Amniotic stem cell (primary cell): ENCODE data around the gene PROX1.

Source experiments
- DNase-seq: peaks from one replicate; lab custom pipeline; 2025; lab: John Stamatoyannopoulos, UW

The PROX1 gene

DNA sequence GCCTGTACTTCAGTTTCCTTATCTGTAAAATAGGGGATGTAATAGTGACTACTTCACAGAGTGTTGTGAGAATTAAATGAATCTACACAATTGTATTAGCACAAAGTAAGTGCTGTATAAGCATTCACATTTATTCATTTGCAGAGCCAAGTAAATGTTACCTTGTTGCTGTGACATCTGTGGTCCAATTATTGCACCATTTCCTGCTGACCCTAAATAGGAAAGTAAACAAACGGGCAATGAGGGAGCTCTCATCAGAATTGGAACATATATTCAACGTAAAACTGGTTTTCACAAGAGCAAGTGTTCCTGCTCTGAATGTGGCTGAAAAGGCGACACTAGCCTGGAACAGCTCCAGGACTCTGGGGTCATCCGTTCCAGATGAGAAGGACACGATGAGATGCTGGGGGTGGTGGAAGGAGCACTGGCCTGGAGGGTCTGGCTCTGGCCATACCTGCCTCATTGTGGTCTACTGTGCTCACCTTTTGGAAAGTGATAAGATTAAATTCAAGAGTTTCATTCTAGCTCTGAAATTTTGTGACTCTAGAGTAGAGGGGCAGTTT lies 34.5 kb downstream of the PROX1 start:
- DNase-seq: no peak

DNA sequence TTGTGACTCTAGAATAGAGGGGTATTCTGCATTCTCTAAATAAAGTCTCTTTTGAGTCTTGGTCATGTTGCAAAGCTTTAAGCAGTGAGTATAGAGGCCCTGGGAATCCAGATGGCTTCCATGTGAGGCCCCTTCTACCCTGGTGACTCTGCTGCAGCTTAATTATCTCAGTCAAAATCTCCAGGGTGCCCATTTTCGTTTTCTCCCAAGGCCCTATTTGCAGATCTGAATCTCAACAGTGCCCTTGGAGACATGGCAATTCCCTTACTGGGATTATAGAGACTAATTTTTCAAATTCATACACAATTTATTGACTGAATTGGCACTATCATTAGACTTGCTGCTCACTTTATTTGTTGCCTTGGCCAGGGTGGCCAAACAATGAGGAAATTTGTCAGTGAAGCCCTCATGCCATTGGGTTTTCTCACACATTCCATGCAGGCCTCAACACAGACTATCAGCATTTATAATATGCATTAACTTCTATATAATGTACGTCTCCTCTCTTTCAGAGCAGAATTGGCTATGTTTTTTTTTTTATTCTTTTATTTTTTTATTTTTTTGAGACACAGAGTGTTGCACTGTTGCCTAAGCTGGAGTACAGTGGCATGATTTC lies 35.1 kb downstream of the PROX1 start:
- DNase-seq: no peak

DNA sequence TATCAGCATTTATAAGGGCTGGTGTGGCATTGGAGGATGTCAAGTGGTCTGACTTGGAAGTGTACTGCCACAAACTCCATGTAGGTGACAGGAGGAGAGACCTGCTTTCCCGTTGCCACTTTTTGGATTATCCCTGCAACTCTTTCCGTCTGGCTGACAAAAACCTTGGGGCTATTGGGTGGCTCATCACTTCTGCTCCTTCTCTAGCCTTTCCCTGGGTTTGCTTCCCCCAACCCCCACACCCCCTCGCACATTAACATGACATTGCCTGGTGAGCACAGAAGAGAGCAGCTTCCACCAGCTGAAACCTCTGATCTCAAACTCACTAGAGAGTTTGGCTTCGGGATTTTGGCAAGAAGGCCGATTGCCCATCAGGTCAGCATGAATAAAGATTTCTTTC lies 39.2 kb downstream of the PROX1 start:
- DNase-seq: no peak

DNA sequence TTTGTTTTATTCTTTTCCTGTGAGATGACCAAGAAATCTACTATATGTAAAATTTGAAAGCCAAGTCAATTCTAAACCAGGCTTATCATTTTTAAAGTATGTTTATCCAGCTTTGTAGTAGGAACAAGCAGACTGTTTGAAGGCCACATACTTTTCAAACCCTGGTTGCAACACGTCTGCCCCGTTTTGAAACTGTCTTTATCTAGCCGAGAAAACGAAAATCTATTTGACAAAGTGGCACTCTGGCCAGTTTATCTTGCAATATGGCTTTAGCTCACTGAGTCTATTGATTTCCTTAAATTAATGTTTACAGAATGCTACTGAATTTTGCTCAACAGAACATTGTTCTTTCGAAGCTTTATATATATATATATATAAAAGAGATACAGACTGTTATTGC lies 39.7 kb downstream of the PROX1 start:
- no peak for DNase-seq

DNA sequence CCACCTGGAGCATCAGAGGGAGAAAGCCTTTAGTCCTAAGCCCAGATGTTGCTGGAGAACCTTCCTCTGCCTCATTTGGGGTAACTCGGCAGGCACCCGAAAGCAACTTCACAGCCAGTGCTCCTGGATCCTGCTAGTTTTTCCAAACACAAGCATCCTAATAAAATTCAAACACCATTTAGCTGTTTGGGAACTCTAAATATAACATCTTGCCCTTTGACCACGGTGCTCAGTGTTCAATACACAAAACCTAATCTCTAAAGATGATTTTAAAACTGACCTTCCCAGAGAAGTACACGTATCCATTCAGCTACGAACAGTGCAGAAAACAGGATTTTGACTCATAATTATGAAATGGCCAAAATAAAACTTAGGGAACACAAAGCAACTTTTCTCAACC lies 40.3 kb downstream of the PROX1 start:
- no peak for DNase-seq

DNA sequence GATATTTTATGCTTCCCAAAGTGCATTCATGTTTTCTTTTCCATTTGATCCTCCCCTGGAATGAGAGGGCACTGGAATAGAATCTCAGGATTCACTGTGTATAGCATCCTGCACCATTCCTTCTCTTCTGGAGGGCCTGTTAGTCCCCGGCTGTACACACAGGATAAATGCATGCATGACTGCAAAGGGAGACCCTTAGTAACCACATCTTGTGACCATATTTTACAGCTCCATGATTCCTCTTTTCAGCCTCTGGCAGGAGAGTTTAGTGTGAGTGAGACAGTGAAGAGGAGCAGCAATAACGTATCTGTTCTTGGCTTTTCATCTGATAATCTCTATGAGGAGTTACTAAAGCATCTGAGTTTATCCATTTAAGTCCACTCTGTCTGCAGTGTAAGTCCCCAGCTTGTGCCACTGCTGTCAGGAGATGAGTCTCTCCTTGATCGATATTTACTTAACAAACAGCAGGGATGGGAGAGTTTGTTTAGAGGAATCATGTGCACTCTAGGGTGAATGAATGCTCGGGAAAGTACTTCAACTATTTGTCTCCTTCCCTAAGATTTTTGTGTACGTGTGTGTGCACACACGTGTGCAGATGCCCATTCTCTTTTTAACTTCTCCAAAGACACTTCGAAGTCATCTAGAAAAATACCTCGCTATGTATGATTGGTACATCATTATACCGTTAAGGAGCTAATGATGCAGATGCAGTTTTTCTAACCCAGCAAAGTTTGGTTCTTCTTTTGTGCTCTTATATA lies 41.1 kb downstream of the PROX1 start:
- DNase-seq: no peak

DNA sequence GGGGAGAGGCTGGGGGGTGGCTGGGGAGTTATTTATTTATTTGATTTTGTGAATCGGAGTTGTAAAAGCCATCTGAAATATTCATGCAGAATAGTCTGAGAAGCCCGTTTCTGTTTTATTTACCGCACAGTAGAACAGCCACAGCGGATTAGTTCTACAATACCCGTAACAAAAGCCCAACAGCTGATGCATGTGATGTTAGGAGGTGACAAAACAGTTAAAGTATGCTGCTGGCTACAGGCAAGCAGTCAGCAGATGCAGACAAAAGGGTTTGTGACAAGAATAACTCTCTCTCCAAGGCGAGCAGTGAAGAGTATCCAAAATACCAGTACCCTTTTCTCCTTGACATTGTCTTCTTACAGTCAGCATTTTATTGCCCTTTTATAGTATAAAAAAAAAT lies 42.0 kb downstream of the PROX1 start:
- no peak for DNase-seq

DNA sequence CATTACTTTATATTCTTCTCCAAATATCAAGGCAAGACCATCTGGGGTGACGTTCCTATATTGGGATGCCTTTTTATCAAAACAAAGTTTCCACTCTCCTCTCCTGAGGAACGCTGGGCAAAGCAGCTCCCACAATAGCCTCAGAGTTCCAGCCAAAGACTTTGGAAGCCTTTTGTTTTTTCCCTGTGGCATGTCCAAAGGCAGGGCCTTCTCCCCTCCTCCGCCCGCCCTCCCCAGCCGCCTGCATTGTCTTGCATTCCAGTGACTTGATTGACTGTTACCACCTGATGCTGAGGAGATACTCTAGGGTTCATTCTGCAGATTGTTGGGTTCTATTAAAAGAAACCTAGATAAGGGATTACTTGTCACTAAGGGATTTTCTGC lies 43.5 kb downstream of the PROX1 start:
- no peak for DNase-seq

DNA sequence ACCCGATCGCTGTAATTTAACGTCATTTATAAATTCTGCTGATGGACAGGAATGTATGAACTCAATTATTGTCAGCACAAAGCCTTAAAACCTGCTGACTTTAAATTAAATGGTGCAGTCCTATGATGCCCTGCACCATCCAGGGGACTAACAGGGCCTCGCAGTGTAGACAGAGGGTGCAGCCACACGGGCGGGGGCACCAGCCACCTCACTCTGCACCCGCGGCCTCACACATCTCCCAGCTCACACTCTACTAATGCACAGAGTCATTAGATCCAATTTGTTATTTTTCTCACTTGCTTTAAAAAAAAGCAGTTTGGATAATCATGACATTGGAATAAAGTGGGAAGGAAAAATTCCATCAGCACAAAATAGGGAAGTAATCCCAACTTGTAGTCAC lies 49.7 kb downstream of the PROX1 start:
- no peak for DNase-seq

DNA sequence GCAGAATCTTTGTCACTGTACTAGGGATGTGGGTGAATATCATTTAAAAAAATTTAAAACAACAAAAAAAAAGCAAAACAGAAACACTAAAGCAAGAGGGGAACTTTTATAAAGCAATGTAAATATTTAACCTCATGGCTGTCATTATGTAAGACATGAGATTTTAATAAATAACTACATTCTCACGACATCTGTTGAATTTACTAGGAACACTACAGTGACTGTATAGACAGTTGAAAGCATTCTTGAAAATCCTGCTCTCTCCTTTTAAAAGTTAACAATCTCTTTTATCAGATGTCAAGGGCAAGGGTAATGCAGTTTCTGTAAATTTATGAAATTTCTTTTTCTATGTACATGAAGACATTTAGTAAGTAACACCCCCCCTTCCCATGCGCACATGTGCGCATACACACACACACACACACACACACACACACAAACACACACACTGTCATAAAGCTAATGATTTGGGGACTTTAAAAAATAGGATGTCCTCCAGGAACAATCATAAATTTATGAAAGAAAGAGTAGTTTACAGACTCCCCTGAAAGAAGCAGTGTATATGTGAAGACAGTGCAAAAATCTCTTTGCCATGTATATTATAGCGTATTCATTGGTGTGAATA lies 51.7 kb downstream of the PROX1 start:
- no peak for DNase-seq

DNA sequence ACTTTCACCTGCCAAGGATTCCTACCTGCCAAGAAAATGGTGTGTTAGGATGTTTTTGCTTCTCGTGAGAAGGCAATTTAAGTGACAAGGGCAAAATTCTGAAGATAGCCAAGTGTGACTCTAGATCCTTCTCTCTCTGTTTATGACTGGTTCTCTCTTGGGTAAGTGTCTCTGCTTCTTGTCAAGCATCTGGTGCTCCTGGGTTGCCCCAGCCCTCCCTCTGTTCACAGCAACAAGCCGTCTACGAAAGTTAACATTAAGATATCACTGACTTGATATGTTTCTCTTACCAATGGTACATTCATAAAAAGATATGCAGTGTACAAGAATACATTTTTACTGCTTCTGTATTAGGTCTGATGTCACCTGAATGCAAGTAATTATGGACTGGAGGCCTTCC lies 55.4 kb downstream of the PROX1 start:
- DNase-seq: no peak

DNA sequence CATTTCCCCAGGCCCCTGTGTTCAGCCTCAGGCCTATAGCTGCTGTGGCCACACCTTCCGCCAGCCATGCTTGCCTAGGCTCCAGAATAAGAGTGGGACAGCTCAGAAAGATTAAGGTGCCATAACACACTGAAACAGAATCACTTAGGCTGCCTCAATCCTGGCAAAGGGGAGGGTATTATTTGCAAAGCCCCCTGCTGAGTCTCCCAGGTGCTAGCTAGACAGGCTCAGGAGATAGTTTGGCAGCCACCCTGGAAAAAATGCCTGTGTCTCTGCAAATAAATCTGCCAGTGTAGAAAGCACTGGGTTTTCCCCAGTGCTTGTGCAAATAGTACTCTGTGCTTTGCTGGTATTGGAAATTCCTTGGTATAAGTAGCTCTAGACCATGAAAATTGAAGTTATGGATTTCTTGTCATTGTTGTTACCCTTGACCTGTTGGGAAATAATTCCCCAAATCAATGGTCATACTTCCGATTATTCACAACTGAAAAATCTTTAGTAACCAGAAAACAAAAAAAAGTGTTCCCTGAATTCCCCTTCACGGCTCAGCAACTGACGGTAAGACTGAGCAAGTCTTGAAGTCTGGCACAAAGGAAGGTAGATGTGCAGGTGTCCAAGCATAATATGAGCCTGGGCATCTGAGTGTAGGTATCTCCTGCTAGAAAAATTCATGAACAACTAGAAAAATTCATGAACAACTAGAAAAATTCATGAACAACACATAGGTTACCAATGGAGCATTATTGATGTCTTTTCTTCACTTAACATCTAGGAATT lies 56.9 kb downstream of the PROX1 start:
- no peak for DNase-seq

DNA sequence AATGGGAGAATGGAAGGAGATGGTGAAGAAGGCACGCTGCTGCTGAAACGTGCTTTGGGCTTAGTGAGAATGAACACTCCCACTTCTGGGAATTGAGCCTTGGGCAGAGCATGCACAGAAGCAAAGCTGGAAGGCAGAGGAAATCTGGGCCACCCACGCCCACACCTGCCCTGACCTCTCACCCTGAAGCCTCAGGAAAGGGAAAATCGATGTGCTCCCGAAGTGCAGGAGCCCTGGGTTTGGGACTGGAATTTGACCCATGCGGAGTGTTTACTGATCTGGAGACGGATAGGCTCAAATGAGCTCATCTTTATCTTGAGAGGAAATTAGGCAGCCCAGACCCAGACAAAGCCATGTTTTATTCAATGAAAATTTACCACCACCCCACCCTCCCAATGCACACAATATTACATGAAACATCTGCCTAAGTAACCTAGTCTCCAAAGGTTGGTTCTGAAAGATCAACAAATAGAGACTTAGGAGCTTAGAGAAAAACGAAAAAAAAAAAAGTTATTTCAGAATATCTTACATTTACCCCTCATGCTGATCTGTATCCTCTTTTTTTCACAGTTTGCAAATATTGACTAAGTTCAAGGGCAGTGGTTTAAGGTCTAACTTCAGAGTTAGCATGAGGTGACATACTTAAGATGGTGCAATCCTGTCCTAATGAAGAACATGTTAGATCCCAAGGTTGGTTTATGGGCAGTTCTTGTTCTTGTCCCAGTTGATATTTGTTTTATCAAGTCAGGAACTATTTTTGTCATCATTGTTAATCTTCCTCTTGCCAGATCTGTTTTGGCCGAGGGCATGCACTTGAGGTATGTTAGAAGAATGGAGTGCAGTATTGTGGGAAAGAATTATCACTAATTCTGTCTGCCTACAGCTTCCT lies 63.0 kb downstream of the PROX1 start:
- DNase-seq: no peak

DNA sequence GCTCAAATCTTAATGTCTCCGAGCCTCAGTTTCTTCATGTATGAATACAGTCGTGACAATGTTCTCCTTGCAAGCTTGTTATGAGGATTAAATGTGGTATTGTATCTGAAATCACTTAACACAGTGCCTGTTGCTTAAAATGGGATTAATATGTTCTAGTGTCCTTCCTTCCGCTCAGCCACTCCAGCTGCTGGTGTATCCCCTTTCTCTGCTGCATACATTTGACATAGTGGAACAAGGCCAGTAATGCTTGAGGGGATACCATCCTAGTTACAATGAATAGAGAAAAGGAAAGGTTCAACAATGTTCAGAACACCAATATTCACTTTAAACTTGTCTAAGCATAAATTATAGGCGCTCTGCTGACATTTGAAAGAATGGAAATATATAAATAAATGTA lies 64.0 kb downstream of the PROX1 start:
- DNase-seq: no peak

DNA sequence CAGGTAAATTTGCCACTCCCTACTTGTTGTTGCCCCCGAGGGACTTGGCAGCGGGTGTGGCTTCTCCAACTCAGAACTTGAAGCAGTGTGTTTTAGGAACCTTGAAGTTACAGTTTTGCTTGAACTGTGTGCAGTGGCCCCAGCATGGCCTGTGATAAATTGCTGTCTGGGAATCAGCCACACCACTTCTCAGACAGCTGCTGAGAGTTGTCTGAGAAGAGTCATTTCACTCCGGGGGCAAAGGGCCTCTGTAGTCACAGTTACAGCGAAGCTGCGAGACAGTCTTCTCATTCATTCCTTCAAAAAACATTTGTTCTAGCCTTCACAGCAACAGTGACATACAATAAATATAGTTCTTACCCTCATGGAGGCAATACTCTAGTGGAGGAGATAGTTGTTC lies 70.3 kb downstream of the PROX1 start:
- DNase-seq: no peak

DNA sequence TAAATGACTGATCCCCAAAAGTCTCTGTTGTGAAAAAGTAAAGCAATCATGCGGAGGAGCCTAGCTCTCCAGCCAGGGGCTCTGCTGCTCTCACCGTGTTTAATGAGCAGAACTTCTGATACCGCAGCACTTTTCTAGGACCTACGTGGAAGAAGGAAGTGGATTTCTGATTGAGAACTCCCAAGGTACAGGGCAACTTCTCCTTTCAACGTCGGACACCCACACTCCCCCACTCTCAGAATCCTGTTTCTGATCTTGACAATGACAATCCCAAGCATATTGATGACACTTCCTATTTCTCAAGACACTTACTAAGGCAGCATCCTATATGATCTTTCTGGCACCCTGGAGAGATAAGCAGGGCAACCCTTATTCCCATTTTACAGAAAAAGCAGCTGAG lies 78.4 kb downstream of the PROX1 start:
- no peak for DNase-seq

DNA sequence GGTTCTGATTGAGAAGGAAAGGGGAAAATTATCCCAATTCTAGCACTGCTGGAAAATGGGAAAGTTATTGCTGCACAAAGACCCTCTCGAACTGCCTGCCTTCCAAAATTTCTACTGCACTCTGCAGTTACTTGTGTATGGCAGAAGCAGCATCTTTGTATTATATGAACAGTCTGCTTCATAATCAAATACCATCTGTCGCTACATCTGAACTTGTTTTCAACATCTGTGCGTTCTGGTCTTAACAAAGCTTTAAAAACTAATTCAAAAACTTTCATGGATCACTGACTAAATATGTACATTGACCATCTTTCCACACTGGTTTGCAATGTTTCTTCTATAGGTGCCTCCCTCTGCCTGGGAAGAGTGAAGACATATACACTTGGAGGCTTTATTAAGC lies 79.2 kb downstream of the PROX1 start:
- no peak for DNase-seq

DNA sequence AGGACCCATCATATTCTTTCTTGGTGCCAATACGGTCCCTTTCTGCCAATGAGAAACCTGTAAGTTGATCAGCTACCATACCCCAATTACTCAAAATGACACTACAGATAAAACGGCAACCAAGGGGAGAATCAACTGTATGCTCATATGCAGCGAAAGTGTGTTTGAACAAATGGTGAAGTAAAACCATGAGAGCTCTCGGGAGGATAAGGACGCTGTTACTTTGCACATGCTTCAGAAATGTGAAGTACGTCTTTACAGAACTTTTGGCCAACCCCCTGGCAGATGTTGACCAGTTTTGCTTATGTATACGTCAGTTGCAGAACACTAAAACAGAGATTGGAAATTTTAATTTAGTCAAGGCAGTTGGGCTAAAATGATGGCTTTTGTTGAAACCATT lies 79.6 kb downstream of the PROX1 start:
- no peak for DNase-seq

DNA sequence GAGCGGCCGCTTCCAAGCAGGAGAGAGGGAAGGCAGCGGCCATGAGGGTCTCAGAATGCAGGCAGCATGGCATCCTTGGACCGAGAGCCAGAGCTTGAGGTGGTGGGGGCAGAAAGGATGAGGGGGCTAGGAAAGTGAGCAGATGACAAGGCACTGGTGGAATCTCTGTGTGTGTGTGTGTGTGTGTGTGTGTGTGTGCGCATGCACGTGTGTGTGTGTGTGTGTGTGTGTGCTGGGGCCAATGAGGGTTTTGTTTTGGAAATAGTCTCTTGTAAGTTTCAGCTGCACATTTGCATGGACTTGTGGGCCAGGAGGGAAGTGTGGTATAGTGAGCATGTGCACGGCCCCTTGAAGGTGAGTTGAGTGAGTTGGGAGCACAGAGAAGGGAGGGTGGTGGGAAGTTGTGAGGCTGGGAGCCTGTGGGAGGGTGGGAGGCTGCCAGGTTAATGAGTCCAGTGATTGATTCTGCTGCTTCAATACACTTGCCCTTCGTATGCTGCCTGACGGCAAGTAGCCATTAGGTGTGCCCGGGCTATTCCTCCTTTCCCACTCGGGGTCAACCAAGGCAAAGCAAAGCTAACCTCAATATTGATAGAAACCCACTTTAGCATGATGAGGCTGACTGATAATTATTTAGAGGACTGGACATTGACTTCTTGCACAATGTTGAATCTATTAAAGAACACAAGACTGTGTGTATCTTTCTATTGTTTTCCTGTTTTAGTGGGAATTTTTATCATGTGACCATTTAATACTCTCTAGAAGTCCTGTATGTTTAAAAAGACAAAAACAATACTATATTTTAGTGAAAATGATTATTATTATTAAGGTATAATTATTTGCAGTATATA lies 80.3 kb downstream of the PROX1 start:
- no peak for DNase-seq

DNA sequence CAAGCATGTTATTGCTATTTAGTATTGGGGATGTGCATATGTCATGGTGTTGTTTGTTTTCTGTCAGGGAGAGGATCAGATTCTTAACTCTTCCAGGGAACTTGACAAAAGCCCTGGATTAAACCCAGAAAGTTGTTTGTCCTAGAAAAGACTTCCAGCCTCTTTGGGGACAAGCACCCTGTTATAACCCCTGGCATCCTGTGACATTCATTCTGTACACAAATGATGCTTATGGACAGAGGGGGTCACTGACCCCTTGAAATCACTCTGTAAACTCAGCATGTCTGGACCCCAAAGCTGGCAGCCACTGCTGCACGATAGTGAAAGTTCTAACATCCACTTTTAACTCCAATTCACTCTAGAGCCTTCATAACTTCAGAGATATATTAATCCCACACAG lies 81.2 kb downstream of the PROX1 start:
- DNase-seq: no peak

DNA sequence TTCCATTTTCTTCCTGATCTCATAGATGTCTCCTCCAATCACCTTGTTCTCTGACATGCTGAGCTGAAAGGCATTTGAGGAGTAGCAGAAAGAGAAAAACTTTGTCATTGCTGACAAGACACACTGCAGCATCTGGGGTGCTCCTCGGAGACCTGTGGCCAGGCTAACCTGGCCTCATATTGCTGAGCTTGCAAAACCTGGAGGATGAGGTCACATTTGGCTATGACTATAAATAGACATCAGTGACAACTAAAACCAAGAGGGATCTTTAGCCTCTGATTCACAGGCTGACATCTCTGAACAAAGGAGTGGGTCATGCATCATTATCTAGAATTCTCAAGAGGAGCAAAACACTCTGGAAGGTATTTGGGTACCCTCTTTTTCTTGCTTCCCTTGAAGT lies 83.7 kb downstream of the PROX1 start:
- DNase-seq: no peak
